ENCODE results near the gene SLC6A13.

GRCh38 chr12:243381-243780 lies 19.3 kb downstream of the SLC6A13 start:
- TF ChIP-seq EZH2 (IDR thresholded peaks at IDR 0.05; ENCODE audit: insufficient read depth, poor library complexity, severe bottlenecking) (no peak), EZH2phosphoT487 (IDR thresholded peaks at IDR 0.05; ENCODE audit: insufficient read depth, low read depth) (no peak)

Measured in GM23248 (cell line).